PC-9 (cell line): ENCODE measurements around the gene TMEM132D.

Experiments used
- CTCF ChIP-seq: fragments of 200-600 bp; sonication (generic); conservative IDR thresholded peaks from 2 replicates; pipeline ENCODE4 v1.6.1; 2017; ENCODE audit warnings: mixed run types, antibody characterized with exemption, mild to moderate bottlenecking, moderate library complexity
- EZH2 ChIP-seq: fragments of 200-600 bp; sonication (generic); IDR thresholded peaks from 2 replicates; pipeline ENCODE4 v1.8.0; 2017; ENCODE audit warnings: antibody characterized with exemption, low read depth

- no peak for TF ChIP-seq CTCF
- TF ChIP-seq EZH2 = no peak
Observed at GRCh38 chr12:129298921-129299320, 604.9 kb downstream of the TMEM132D start.
